HepG2 (cell line): Measurements from ENCODE around the gene ATM. TPM values are rescaled to one million over a fixed set of nuclear protein-coding genes. Genes with fewer than 3 reads are reported as not detected.

ENCODE experiments used
- ATAC-seq: fragments of 200-7000 bp; cut with Tn5 transposase; 3 replicates; pipeline ENCODE4 v1.9.1; 2020; ENCODE audit warnings: mild to moderate bottlenecking, moderate library complexity
- BruUV-seq: library from RNA; stranded (reverse); fragments of 400-500 nt; replicated peaks from 2 replicates; lab custom pipeline; 2021; lab: Mats Ljungman, UMichigan
- CTCF ChIA-PET: fragments of 300-600 bp; formaldehyde crosslinking; extraction: SDS; loops from one replicate; lab custom pipeline; 2021; ENCODE audit warnings: low total read pairs, inconsistent platforms, low intra/inter-chr PET ratio; lab: Yijun Ruan, JAX
- POLR2A ChIA-PET: fragments of 350-600 bp; sonication (Branson Sonifier 250); formaldehyde crosslinking; loops from one replicate; lab custom pipeline; 2020; ENCODE audit warnings: antibody characterized with exemption, inconsistent platforms; lab: Yijun Ruan, JAX
- DNase-seq: peaks from one replicate; pipeline ENCODE4 v3.0.0-alpha.2; 2015; ENCODE audit warnings: low spot score
- FAIRE-seq: peaks from 3 replicates; lab custom pipeline; 2011; peaks lifted over from hg19 to GRCh38; lab: Jason Lieb, UNC
- H2AFZ ChIP-seq: one replicate; pipeline ENCODE4 v1.6.1; 2011; ENCODE audit warnings: low read length, inconsistent platforms
- H3K27ac ChIP-seq: fragments of 300-600 bp; 3 replicates; pipeline ENCODE4 v1.8.0; 2011; ENCODE audit warnings: mixed run types, mild to moderate bottlenecking, mixed read lengths, low read length, inconsistent platforms; ENCODE audit not compliant: insufficient read depth; ENCODE audit errors: extremely low read length
- H3K27me3 ChIP-seq, 2 experiments: fragments of 200-600 bp in 1 of 2; 2 replicates in 1 of 2; 3 replicates in 1 of 2; pipeline versions ENCODE4 v1.6.0 to v1.8.0; 2011; ENCODE audit warnings: low read length in 2 of 2, mild to moderate bottlenecking in 2 of 2, moderate library complexity in 2 of 2, inconsistent platforms in 1 of 2; ENCODE audit not compliant: insufficient read depth in 2 of 2, control insufficient read depth in 1 of 2
- H3K36me3 ChIP-seq, 2 experiments: fragments of 200-600 bp in 1 of 2; replicated peaks in 1 of 2; 2 replicates in 1 of 2; 3 replicates in 1 of 2; pipeline versions ENCODE4 v1.5.1 to v1.8.0; 2011; ENCODE audit warnings: low read length in 2 of 2, inconsistent platforms in 1 of 2; ENCODE audit not compliant: insufficient read depth in 2 of 2, control insufficient read depth in 1 of 2
- H3K4me1 ChIP-seq: 2 replicates; pipeline ENCODE4 v1.5.1; 2012; ENCODE audit warnings: low read length, inconsistent platforms; ENCODE audit not compliant: insufficient read depth
- H3K4me2 ChIP-seq: 2 replicates; pipeline ENCODE4 v1.6.0; 2011; ENCODE audit warnings: low read depth, low read length, inconsistent platforms
- H3K4me3 ChIP-seq, 3 experiments: fragments of 200-600 bp in 1 of 3; sonication (generic), shearing (Covaris generic) in 1 of 3; replicated peaks in 1 of 3; 2 replicates each; pipeline ENCODE4 v1.5.1; 2011 to 2016; ENCODE audit warnings: low read length in 3 of 3, inconsistent platforms in 2 of 3, low read depth in 2 of 3, mild to moderate bottlenecking in 2 of 3, control low read depth in 1 of 3, mixed read lengths in 1 of 3; ENCODE audit not compliant: insufficient read depth in 1 of 3
- H3K79me2 ChIP-seq: one replicate; pipeline ENCODE4 v1.6.1; 2011; ENCODE audit warnings: low read length, inconsistent platforms; ENCODE audit not compliant: insufficient read depth
- H3K9ac ChIP-seq: 2 replicates; pipeline ENCODE4 v1.6.0; 2011; ENCODE audit warnings: mild to moderate bottlenecking, low read depth, low read length, inconsistent platforms; ENCODE audit not compliant: insufficient read depth
- H3K9me3 ChIP-seq: 2 replicates; pipeline ENCODE4 v1.5.1; 2012; ENCODE audit warnings: mild to moderate bottlenecking, low read length
- H4K20me1 ChIP-seq: 2 replicates; pipeline ENCODE4 v1.6.0; 2011; ENCODE audit warnings: inconsistent platforms, mild to moderate bottlenecking, low read length, moderate library complexity; ENCODE audit not compliant: insufficient read depth
- ATAD3A ChIP-seq: sonication (generic); formaldehyde crosslinking; IDR thresholded peaks from 2 replicates; pipeline ENCODE4 v1.4.0; 2020; ENCODE audit warnings: missing genetic modification reagents
- FOXM1 ChIP-seq: sonication (generic); formaldehyde crosslinking; IDR thresholded peaks from 2 replicates; pipeline ENCODE4 v1.5.0; 2020; ENCODE audit warnings: missing genetic modification reagents
- GATAD1 ChIP-seq: IDR thresholded peaks from 2 replicates; pipeline ENCODE4 v1.6.1; 2016; ENCODE audit warnings: missing genetic modification reagents, missing compliant biosample characterization
- POLR2AphosphoS5 ChIP-seq: IDR thresholded peaks from 2 replicates; pipeline ENCODE4 v1.6.1; 2012; ENCODE audit warnings: low read depth, low read length
- RBM22 ChIP-seq: fragments of 200-400 bp; formaldehyde crosslinking; optimal IDR thresholded peaks from 2 replicates; pipeline ENCODE3; 2017; ENCODE audit warnings: mild to moderate bottlenecking, low read length, moderate library complexity
- RFXAP ChIP-seq: sonication (generic); formaldehyde crosslinking; IDR thresholded peaks from 2 replicates; pipeline ENCODE4 v1.4.0; 2020; ENCODE audit warnings: missing genetic modification reagents, borderline replicate concordance
- SMARCE1 ChIP-seq: fragments of 450-650 bp; IDR thresholded peaks from 2 replicates; pipeline ENCODE4 v1.6.1; 2017; ENCODE audit warnings: borderline replicate concordance
- SYNCRIP ChIP-seq: fragments of 200-400 bp; formaldehyde crosslinking; IDR thresholded peaks from 2 replicates; pipeline ENCODE4 v1.6.1; 2018; ENCODE audit warnings: mild to moderate bottlenecking, low read depth, low read length; ENCODE audit not compliant: insufficient read depth
- TP53 ChIP-seq: sonication (generic); formaldehyde crosslinking; conservative IDR thresholded peaks from 2 replicates; pipeline ENCODE4 v1.4.0; 2020; ENCODE audit warnings: missing genetic modification reagents
- ZFP62 ChIP-seq: sonication (generic); formaldehyde crosslinking; IDR thresholded peaks from 2 replicates; pipeline ENCODE4 v1.4.0; 2020; ENCODE audit warnings: missing genetic modification reagents
- ZIK1 ChIP-seq: sonication (generic); formaldehyde crosslinking; IDR thresholded peaks from 2 replicates; pipeline ENCODE4 v1.5.0; 2020; ENCODE audit warnings: mild to moderate bottlenecking, low read depth, missing genetic modification reagents, borderline replicate concordance
- ZNF337 ChIP-seq: sonication (generic); formaldehyde crosslinking; IDR thresholded peaks from 2 replicates; pipeline ENCODE4 v1.5.1; 2020; ENCODE audit warnings: missing genetic modification reagents, low read depth, mild to moderate bottlenecking, borderline replicate concordance
- ZNF572 ChIP-seq: sonication (generic); formaldehyde crosslinking; IDR thresholded peaks from 2 replicates; pipeline ENCODE4 v1.5.1; 2020; ENCODE audit warnings: mild to moderate bottlenecking, missing genetic modification reagents
- ZNF841 ChIP-seq: sonication (generic); formaldehyde crosslinking; IDR thresholded peaks from 2 replicates; pipeline ENCODE4 v1.8.1; 2023; ENCODE audit warnings: missing genetic modification reagents, borderline replicate concordance
- ZSCAN31 ChIP-seq: sonication (generic); formaldehyde crosslinking; IDR thresholded peaks from 2 replicates; pipeline ENCODE4 v1.5.0; 2020; ENCODE audit warnings: low read depth, mild to moderate bottlenecking, missing genetic modification reagents
- whole genome bisulfite sequencing: methylation state at CpG from one replicate; pipeline ENCODE4 v1.1.6; 2017; ENCODE audit warnings: low lambda C conversion rate; 5-methylcytosine and 5-hydroxymethylcytosine counted together
- in situ Hi-C: cut with HindIII; loops from 2 replicates; pipeline ENCODE4 v1.10.0; 2017; ENCODE audit warnings: low pct_unique_long_range_greater_than_20kb; ENCODE audit not compliant: extremely low pct_ligation_motif_present
- intact Hi-C: fragments of 100-400 bp; cut with micrococcal nuclease; formaldehyde crosslinking; loops from one replicate; pipeline ENCODE4 v1.10.0; 2022; ENCODE audit not compliant: unreplicated experiment
- polyA plus RNA-seq, 8 experiments: library from polyadenylated mRNA; depleted of rRNA in 3 of 8; stranded (reverse) in 7 of 8; unstranded in 1 of 8; fragments of >200 nt; fragmentation: Illumina TruSeq in 4 of 8; extraction: Trizol in 4 of 8; gene quantifications; 2 replicates each; pipeline versions ENCODE4 v1.2.1 to v1.2.3, GENCODE V29; 2011 to 2016; ENCODE audit warnings: low read depth in 4 of 8, missing spikeins in 1 of 8, mixed read lengths in 1 of 8; ENCODE audit not compliant: insufficient read depth in 1 of 8
- total RNA-seq, 5 experiments: library from RNA; depleted of rRNA; stranded (reverse); fragments of >200 nt; fragmentation: Illumina TruSeq; extraction: Trizol; gene quantifications; 2 replicates each; pipeline ENCODE4 v1.2.3, GENCODE V29; 2016; ENCODE audit warnings: low read depth in 1 of 5
- TF ChIP-seq, protein P1 (sequence below): sonication (generic); formaldehyde crosslinking; IDR thresholded peaks from 2 replicates; pipeline ENCODE4 v1.9.0; 2021; ENCODE audit warnings: missing genetic modification reagents, borderline replicate concordance
- TF ChIP-seq, protein P2 (sequence below): sonication (generic); formaldehyde crosslinking; IDR thresholded peaks from 2 replicates; pipeline ENCODE4 v1.5.0; 2020; ENCODE audit warnings: missing genetic modification reagents
- TF ChIP-seq, protein P3 (sequence below): sonication (generic); formaldehyde crosslinking; IDR thresholded peaks from 2 replicates; pipeline ENCODE4 v1.5.0; 2020; ENCODE audit warnings: missing genetic modification reagents

The ATM gene
- total and polyA plus RNA-seq, 2 of the 13 experiments (the other 11 are each of a cell fraction or from before 2014, with no cell fraction given) = 40.0 to 71.6 TPM

DNA sequence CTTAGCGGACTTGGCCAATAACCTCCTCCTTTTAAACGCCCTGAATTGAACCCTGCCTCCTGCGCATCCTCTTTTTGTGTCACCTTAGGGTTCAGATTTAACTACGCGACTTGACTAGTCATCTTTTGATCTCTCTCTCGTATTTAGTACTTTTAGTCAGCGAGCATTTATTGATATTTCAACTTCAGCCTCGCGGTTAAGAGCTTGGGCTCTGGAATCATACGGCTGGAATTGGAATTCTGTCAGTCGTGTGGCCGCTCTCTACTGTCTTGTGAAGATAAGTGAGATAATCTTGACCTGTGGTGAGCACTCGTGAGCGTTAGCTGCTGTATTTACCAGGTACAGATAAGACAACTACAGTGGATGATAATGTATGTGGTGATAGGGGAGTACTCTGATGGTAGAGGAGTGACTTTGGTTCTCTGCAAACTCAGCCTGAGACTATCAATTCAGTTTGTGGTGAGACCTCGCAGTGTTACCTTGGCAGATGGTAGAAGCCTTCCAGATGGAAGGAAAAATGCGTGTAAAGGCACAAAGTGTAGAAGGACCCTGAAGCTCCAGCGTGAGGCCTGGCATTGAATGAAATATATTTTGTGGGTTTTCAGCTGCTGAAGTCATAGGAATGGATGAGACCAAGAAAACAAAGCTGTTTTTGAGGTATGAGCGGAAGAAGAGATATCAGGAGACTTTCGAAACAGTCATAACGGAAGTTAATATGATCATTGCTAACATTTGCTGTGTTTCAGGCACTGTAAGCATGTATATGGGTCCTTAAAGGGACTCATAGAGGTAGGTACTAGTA, 682 bp downstream of the ATM start:
- FAIRE-seq (peak; percentile 46), DNase-seq (no peak), ATAC-seq (peak; percentile 10)
- peak overlapping the region; percentile 89 for H3K4me2 ChIP-seq
- intact Hi-C loops = loop anchor here (1.0 to 5.0 kb wide), 3 partner anchors 10 to 424 kb away; partner anchors contain the start of gene ACAT1
- in situ Hi-C loops = no loop called here
- no peaks in the 10 kb centered on the region for H4K20me1 ChIP-seq
- H3K27ac ChIP-seq = peak overlapping the region; percentile 94
- H3K36me3 ChIP-seq = peaks cover 0 to 5% of the 10 kb centered on the region in 2 experiments; a peak in 3 of 5 replicates
- TSS peak; percentile 61 for BruUV-seq
- H3K79me2 ChIP-seq = peaks cover 78% of the 10 kb centered on the region
- H3K4me1 ChIP-seq = peaks cover 50% of the 10 kb centered on the region
- peak overlapping the region; percentile 85 for H3K9ac ChIP-seq
- peaks cover 0 to 2% of the 10 kb centered on the region in 2 experiments; a peak in 1 of 5 replicates for H3K27me3 ChIP-seq
- peak overlapping the region; percentile 60 for H2AFZ ChIP-seq
- 1% methylated on average over 20 of the region's 20 CpGs for WGBS
- CTCF ChIA-PET = no interaction called here
- no peaks in the 10 kb centered on the region for H3K9me3 ChIP-seq
- peak overlapping the region; percentile 79 to 91 (median 86) for H3K4me3 ChIP-seq
- POLR2A ChIA-PET = interaction anchor here (1.1 to 5.7 kb wide), 8 partner anchors 10 to 215 kb away, joined by 3 to 56 read pairs (median 4); partner anchors contain the start of gene CUL5
- TF ChIP-seq, protein P1, sequence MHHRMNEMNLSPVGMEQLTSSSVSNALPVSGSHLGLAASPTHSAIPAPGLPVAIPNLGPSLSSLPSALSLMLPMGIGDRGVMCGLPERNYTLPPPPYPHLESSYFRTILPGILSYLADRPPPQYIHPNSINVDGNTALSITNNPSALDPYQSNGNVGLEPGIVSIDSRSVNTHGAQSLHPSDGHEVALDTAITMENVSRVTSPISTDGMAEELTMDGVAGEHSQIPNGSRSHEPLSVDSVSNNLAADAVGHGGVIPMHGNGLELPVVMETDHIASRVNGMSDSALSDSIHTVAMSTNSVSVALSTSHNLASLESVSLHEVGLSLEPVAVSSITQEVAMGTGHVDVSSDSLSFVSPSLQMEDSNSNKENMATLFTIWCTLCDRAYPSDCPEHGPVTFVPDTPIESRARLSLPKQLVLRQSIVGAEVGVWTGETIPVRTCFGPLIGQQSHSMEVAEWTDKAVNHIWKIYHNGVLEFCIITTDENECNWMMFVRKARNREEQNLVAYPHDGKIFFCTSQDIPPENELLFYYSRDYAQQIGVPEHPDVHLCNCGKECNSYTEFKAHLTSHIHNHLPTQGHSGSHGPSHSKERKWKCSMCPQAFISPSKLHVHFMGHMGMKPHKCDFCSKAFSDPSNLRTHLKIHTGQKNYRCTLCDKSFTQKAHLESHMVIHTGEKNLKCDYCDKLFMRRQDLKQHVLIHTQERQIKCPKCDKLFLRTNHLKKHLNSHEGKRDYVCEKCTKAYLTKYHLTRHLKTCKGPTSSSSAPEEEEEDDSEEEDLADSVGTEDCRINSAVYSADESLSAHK (CRISPR knock-in tag) = no peak
- TF ChIP-seq ZNF337 (CRISPR knock-in tag) = 0 out of 2 replicates have a peak, but pooled peaks have one; percentile 28
- no peak for TF ChIP-seq RFXAP (CRISPR knock-in tag)
- no peak for TF ChIP-seq ZFP62 (CRISPR knock-in tag)
- TF ChIP-seq ZSCAN31 (CRISPR knock-in tag) = no peak
- TF ChIP-seq, protein P2, sequence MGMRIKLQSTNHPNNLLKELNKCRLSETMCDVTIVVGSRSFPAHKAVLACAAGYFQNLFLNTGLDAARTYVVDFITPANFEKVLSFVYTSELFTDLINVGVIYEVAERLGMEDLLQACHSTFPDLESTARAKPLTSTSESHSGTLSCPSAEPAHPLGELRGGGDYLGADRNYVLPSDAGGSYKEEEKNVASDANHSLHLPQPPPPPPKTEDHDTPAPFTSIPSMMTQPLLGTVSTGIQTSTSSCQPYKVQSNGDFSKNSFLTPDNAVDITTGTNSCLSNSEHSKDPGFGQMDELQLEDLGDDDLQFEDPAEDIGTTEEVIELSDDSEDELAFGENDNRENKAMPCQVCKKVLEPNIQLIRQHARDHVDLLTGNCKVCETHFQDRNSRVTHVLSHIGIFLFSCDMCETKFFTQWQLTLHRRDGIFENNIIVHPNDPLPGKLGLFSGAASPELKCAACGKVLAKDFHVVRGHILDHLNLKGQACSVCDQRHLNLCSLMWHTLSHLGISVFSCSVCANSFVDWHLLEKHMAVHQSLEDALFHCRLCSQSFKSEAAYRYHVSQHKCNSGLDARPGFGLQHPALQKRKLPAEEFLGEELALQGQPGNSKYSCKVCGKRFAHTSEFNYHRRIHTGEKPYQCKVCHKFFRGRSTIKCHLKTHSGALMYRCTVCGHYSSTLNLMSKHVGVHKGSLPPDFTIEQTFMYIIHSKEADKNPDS = peak; percentile 69; the same call in 1 of the 2 replicates
- TF ChIP-seq POLR2AphosphoS5 = peak; percentile 4; the same call in 1 of the 2 replicates
- no peak for TF ChIP-seq FOXM1
- no peak for TF ChIP-seq GATAD1
- TF ChIP-seq RBM22 = no peak
- TF ChIP-seq SMARCE1 = no peak
- no peak for TF ChIP-seq ZNF572
- TF ChIP-seq ATAD3A = no peak
- TF ChIP-seq ZIK1 = no peak
- TF ChIP-seq, protein P3, sequence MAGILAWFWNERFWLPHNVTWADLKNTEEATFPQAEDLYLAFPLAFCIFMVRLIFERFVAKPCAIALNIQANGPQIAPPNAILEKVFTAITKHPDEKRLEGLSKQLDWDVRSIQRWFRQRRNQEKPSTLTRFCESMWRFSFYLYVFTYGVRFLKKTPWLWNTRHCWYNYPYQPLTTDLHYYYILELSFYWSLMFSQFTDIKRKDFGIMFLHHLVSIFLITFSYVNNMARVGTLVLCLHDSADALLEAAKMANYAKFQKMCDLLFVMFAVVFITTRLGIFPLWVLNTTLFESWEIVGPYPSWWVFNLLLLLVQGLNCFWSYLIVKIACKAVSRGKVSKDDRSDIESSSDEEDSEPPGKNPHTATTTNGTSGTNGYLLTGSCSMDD = no peak
- TF ChIP-seq ZNF841 (CRISPR knock-in tag) = 0 out of 2 replicates have a peak, but pooled peaks have one; percentile 38
- TF ChIP-seq TP53 (CRISPR knock-in tag) = 0 out of 2 replicates have a peak, but pooled peaks have one; percentile 26
- TF ChIP-seq SYNCRIP = no peak
